A673 (cell line): Measurements from ENCODE around the gene IFT25. TPM values are rescaled to one million over a fixed set of nuclear protein-coding genes. Genes with fewer than 3 reads are reported as not detected.
"Not testable (repeated sequence)": the region's sequence is repeated elsewhere in the genome, so short reads cannot be mapped to it uniquely, and the experiment has no call there.

Source experiments
- BruUV-seq: library from RNA; stranded (reverse); fragments of 400-500 nt; replicated peaks from 2 replicates; lab custom pipeline; 2021; lab: Mats Ljungman, UMichigan
- CTCF ChIA-PET: fragments of 300-600 bp; sonication (Branson Sonifier 250); formaldehyde crosslinking; loops from one replicate; lab custom pipeline; 2022; ENCODE audit warnings: antibody characterized with exemption; lab: Charles Lee
- POLR2A ChIA-PET: fragments of 300-600 bp; sonication (Branson Sonifier 250); formaldehyde crosslinking; loops from one replicate; lab custom pipeline; 2022; ENCODE audit warnings: antibody characterized with exemption; ENCODE audit not compliant: low non-redundant PET; lab: Charles Lee
- DNase-seq: peaks from one replicate; pipeline ENCODE4 v3.0.0-alpha.2; 2015; ENCODE audit warnings: low spot score
- H3K27ac ChIP-seq: fragments of 200-600 bp; sonication (generic); 2 replicates; pipeline ENCODE4 v1.5.1; 2016; ENCODE audit warnings: mixed run types, low read depth, mild to moderate bottlenecking, mixed read lengths, antibody characterized with exemption, low read length; ENCODE audit not compliant: poor library complexity, severe bottlenecking
- H3K27me3 ChIP-seq: fragments of 200-600 bp; sonication (generic); replicated peaks from 2 replicates; pipeline ENCODE4 v1.6.1; 2017; ENCODE audit warnings: mixed run types, low read depth, mild to moderate bottlenecking, mixed read lengths, antibody characterized with exemption, low read length; ENCODE audit not compliant: insufficient read depth, poor library complexity
- H3K36me3 ChIP-seq: fragments of 200-600 bp; sonication (generic); 2 replicates; pipeline ENCODE4 v1.6.1; 2016; ENCODE audit warnings: mixed run types, mild to moderate bottlenecking, mixed read lengths, antibody characterized with exemption, low read length; ENCODE audit not compliant: insufficient read depth, poor library complexity, severe bottlenecking
- H3K4me1 ChIP-seq: fragments of 200-600 bp; sonication (generic); 2 replicates; pipeline ENCODE4 v1.6.1; 2017; ENCODE audit warnings: mixed run types, mild to moderate bottlenecking, mixed read lengths, antibody characterized with exemption, low read length; ENCODE audit not compliant: insufficient read depth, poor library complexity, severe bottlenecking
- H3K4me3 ChIP-seq: fragments of 200-600 bp; sonication (generic); 2 replicates; pipeline ENCODE4 v1.5.1; 2016; ENCODE audit warnings: low read depth, mixed run types, mild to moderate bottlenecking, mixed read lengths, low read length; ENCODE audit not compliant: poor library complexity, severe bottlenecking
- H3K9me3 ChIP-seq: fragments of 200-600 bp; sonication (generic); 2 replicates; pipeline ENCODE4 v1.6.1; 2016; ENCODE audit warnings: mixed run types, low read depth, mild to moderate bottlenecking, mixed read lengths, antibody characterized with exemption, low read length; ENCODE audit not compliant: poor library complexity, severe bottlenecking
- CTCF ChIP-seq: fragments of 300-800, 200-600 bp; sonication (generic); conservative IDR thresholded peaks from 2 replicates; pipeline ENCODE4 v1.5.1; 2017; ENCODE audit warnings: low read depth, mild to moderate bottlenecking, antibody characterized with exemption, low read length, moderate library complexity, mixed read lengths
- EZH2 ChIP-seq: fragments of 200-600 bp; sonication (generic); IDR thresholded peaks from 2 replicates; pipeline ENCODE4 v1.6.1; 2017; ENCODE audit warnings: borderline replicate concordance, low read depth, mild to moderate bottlenecking, mixed read lengths, antibody characterized with exemption, low read length; ENCODE audit not compliant: poor library complexity, severe bottlenecking
- intact Hi-C: fragments of 100-400 bp; cut with micrococcal nuclease; formaldehyde crosslinking; loops from one replicate; pipeline ENCODE4 v1.10.0; 2022; ENCODE audit not compliant: unreplicated experiment
- total RNA-seq: library from RNA; stranded (reverse); gene quantifications from 2 replicates; pipeline ENCODE4 v1.2.3, GENCODE V29; 2021

The IFT25 gene
- total RNA-seq, 1 experiment from 2014 or later: 41.0 TPM

GRCh38 chr1:53889304-53890298, 55.9 kb downstream of the IFT25 start, which contains the start of gene YIPF1:
TSS of gene YIPF1 (minus strand) at chr1:53889797. CDS start at chr1:53888937, 860 bp downstream.
- ChIA-PET CTCF (no interaction called here), POLR2A (no interaction called here)
- BruUV-seq: no TSS peak
- Histone ChIP-seq H3K4me1 (no peaks in the 10 kb centered on the region), H3K9me3 (no peaks in the 10 kb centered on the region), H3K27ac (peak within 1 kb of the TSS; percentile 50), H3K27me3 (no peaks in the 10 kb centered on the region), H3K36me3 (no peaks in the 10 kb centered on the region), H3K4me3 (peak within 1 kb of the TSS; percentile 70)
- intact Hi-C loops: no loop called here
- peak; percentile 82 for DNase-seq
- TF ChIP-seq EZH2 (no peak), CTCF (no peak)

- CTCF ChIA-PET: no interaction called here
- intact Hi-C loops: no loop called here
- Histone ChIP-seq H3K4me3 (peak overlapping the region; percentile 70), H3K4me1 (no peaks in the 10 kb centered on the region), H3K27ac (no peak overlapping the region), H3K27me3 (no peaks in the 10 kb centered on the region), H3K36me3 (no peaks in the 10 kb centered on the region), H3K9me3 (no peaks in the 10 kb centered on the region)
- BruUV-seq: no TSS peak
- no peak for TF ChIP-seq EZH2
- no peak for TF ChIP-seq CTCF
- no peak for DNase-seq
- POLR2A ChIA-PET: no interaction called here
Observed at GRCh38 chr1:53888681-53889080, 56.8 kb downstream of the IFT25 start.

GRCh38 chr1:53883600-53883999, 61.9 kb downstream of the IFT25 start:
- H3K27ac ChIP-seq, H3K4me3 ChIP-seq, H3K27me3 ChIP-seq, intact Hi-C loops, H3K36me3 ChIP-seq, H3K4me1 ChIP-seq, H3K9me3 ChIP-seq, CTCF ChIA-PET, POLR2A ChIA-PET, BruUV-seq, DNase-seq: not testable (repeated sequence)

GRCh38 chr1:53881853-53882252, 63.6 kb downstream of the IFT25 start:
- H3K4me3 ChIP-seq, DNase-seq, BruUV-seq, CTCF ChIA-PET, H3K9me3 ChIP-seq, intact Hi-C loops, H3K4me1 ChIP-seq, H3K27ac ChIP-seq, H3K36me3 ChIP-seq, H3K27me3 ChIP-seq, POLR2A ChIA-PET: not testable (repeated sequence)
